Measurements from ENCODE around the gene COL5A1.

Gene COL5A1

DNA sequence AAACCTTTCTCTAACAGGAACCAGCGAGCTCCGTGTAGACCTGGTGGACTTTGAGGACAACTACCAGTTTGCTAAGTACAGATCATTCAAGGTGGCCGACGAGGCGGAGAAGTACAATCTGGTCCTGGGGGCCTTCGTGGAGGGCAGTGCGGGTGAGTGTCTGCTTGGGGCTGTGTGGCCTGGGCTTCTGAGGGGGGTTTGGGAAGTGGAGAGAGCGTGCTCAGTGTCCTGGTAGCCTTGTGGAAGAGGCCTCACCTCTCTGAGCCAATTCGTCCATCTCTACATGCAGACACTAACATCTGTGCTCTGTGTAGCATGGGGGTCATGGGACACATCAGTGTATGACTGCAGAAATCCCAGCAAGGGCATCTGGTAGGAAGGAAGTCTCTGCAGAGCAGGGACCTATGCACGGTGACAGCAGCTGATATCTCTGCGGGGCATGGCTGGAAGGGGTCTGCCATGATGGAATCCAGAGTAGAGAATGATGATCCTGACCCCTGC is 244.9 kb downstream of the COL5A1 start:
- no peak for DNase-seq

DNA sequence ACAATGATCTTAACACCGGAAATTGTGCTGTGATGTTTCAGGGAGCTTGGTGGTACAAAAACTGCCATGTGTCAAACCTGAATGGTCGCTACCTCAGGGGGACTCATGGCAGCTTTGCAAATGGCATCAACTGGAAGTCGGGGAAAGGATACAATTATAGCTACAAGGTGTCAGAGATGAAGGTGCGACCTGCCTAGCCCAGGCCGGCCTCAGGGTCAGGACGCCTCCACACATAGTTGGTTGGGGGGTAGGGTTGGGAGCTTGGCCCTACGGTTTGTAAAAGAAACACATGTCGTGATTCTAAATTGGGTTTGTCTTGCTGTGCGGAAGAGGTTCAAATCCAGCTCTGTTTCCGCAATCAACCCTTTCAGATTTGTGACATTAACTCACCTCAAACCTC is 245.6 kb downstream of the COL5A1 start:
- no peak for DNase-seq

DNA sequence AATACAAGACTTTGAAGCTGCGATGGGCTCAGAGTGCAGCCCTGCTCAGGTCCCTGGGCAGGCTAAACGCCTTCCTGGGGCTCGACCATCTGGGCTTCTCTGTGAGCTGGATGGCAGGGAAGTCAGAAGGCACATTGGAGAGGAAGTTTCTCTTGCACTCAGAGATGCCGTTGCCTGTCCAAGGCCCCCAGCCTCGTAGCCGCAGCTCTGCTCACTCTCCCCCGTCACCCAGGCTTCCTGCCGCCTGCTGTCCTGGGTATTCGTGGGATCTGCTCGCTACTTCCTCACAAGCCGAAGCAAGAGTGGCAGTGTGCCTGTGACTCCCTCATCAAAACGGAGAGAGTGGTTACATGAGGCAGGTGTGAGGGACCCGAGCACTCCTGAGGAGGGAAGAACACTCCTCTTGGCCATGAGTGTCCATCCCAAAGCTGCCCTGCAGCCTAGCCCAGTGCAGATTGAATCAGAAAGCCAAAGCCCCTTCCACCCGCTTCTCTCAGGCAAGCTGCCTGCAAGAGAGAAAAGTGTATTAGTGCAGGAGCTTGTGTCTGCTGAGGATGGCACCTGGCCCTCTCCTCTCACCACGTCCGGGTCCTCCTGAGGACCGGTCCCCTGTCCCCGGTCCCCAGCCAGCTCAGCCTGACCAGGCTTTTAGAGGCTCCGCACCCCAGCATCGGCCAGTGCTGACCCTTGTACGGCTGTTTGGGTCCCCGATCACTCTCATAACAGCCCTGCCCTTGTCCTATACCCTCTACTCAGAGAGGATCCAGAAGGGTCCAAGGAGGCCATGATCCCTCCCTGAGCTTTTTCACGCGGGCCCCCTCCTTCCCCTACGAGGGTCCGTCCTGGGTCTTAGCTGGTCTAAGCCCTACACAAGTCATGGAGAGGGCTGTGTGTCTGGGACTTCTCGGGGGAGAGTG is 246.3 kb downstream of the COL5A1 start:
- no peak for DNase-seq

DNA sequence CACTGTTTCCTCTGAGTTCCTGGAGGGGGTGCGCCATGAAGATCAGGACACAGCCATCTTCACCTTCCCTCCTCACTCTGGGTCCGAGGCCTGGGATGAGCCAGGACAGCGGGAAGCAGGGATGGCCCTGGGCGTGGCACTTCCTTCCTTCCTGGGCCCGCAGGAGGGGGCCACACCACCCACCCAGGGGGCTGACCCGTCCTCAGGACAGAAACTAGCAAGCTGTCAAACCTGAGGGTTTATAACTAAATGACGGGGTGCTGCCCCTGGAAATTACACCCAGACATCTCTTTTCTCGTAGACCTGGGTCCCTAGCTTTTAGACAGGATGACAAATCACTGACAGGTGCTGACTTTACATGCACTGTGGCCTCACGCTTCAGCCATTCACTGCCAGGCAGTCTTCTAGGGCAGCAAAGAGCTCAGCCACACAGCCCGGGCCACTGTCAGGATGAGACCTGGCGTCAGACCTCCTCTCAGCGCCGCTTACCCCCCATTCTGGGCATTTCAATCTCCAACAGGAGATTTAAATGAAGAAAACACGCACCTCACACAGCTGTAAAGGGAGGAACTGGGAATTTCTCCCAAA is 247.1 kb downstream of the COL5A1 start:
- DNase-seq: no peak

DNA sequence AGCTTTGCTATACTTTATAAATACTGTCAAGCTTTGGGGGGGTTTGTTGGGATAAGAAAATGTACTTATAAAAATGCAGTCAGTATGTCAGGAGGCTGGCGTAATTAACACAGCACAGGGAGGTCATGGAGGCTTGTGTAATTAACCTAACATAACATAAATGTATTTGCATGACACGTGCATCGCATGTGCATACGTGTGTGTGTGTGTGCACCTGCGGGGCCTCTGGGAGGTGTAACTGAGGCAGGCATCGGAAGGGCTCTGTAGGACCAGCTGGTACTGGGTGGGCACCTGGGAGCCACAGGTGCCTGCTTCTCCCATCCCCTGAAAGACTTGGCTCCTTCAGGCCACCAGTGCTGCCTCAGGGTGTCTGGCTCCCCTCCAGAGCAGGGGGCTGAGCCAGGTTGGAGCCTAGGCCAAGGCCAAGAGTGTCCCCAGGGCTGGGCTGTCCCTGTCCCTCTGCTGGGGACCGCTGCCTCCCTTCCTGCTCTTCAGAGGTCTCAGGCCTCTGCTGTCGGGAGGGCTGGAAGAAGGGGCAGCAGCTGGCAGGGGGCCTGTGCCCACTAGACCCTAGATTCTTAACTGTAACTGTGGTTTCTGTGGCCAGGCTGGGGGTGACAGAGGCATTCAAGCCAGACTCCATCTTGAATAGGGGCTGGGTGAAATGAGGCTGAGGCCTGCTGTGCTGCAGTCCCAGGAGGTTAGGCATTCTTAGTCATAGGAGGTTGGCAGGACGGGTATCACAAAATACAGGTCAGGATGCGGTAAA is 248.0 kb downstream of the COL5A1 start:
- DNase-seq: no peak

DNA sequence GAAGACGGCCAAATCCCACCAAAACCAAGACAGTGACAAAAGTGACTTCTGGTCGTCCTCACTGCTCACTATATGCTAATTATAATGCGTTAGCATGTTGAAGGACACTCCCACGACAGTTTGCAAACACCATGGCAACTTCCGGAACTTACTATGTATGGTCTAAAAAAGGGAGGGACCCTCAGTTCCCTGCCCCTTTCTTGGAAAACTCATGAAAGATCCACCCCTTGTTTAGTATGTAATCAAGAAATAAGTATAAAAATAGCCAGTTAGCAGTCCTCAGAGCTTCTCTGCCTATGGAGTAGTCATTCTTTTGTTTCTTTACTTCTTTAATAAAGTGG is 248.5 kb downstream of the COL5A1 start:
- no peak for DNase-seq

DNA sequence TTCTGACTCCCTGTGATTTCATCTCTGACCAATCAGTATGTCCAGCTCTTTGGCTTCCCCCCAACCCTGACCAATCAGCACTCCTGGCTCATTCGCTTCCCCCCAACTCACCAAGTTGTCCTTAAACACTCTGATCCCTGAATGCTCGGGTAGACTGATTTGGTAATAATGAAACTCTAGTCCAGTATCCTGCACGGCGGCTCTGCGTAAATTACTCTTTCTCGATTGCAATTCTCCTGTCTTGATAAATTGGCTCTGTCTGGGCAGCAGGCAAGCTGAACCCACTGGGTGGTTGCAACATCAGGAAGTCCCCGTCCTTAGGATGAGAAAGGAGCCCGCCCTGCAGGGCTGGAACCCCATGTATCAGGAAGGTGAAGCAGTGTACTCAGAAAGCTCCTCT is 249.4 kb downstream of the COL5A1 start:
- no peak for DNase-seq

DNA sequence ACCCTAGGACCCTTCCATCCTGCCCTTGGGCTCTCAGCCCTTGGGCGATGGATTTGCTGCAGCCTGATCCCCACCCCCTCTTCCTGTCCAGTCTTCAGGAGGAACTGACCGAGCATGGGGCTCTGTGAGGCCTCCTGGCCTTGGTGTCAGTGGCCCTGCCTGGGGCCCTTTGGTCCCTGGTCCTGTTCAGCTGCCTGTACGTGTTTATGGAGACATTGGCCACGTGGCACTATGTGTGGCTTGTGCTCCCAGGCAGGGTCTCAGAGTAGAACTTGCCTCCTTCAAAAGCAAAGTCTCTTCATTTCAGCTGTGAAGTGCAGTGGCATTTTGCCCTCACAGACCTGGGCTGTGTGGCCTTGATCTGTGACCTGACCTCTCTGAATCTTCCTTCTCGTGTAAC is 250.1 kb downstream of the COL5A1 start:
- no peak for DNase-seq

DNA sequence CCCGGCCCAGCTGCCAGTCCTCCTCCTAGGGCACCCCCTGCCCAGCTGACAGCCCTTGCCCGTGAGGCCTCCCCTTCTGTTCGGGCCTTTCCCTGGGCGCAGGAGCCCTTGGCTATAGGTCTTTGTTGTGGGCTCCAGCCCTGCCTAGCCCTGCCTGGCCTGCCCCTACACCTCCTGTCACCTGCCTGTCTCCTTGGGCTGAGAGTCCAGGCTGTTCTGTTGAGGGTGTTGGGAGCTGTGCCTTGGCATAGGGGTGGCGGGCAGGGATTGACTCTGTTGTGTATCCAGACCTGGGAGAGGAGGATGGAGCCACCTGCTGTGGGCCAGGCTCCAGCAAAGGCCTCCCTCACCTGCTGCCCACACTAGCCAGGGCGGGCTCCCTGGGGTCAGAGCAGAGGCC is 250.6 kb downstream of the COL5A1 start:
- DNase-seq: no peak

DNA sequence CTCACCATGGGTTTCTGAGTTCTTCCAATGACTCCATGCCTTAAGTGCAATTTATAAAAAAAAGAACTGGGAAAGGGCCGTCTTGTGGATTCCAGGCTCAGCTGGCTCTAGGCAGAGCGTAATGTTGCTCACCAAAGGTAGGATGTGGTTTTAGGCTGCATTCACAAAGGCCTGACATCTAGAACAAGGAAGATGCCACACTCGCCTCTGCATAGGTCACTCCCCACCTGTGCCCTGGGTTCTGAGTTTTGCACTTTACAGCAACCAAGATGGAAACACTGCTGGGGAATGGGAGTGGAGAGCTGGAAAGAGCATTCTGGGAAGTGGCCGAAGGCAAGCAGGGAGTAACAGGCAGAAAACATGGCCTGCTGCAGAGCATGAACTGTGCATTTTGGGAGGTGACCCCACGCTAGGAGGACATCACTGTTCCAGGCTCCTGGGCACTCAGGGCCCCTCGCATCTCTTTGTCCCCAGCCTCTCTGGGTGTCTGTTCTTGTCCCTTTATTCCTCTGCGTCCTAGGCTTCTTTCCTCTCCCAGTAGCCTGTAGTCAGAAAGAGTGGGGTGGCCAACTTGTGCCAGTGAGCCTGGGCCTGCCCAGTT is 251.3 kb downstream of the COL5A1 start:
- DNase-seq: no peak
